Measurements from ENCODE around the gene PADI2. TPM values are rescaled to one million over a fixed set of nuclear protein-coding genes. Genes with fewer than 3 reads are reported as not detected.
"Not testable (repeated sequence)": the region's sequence is repeated elsewhere in the genome, so short reads cannot be mapped to it uniquely, and the experiment has no call there.

Gene PADI2
- total and polyA plus RNA-seq, 2 of the 8 experiments (the other 6 are each of a cell fraction or from before 2014, with no cell fraction given), result 1.6 to 7.5 TPM

- not testable (repeated sequence) for H3K27me3 ChIP-seq (replicated peaks in 1 of 4; ENCODE audit: control insufficient read depth in 3 of 4, extremely low read depth in 1 of 4, insufficient read depth in 3 of 4, low read length in 3 of 4); H3K79me1 ChIP-seq (ENCODE audit: low read depth, low read length); H3K36me3 ChIP-seq (ENCODE audit: control insufficient read depth in 2 of 4, insufficient read depth in 4 of 4, low read length in 3 of 4); H2BK15ac ChIP-seq (ENCODE audit: low read length); H4K8ac ChIP-seq (ENCODE audit: extremely low read depth, insufficient read depth, low read length); H3K27ac ChIP-seq (ENCODE audit: low read depth, low read length); H4K20me1 ChIP-seq (replicated peaks in 1 of 2; ENCODE audit: control insufficient read depth in 1 of 2, insufficient read depth in 2 of 2, low read length in 2 of 2); H2BK120ac ChIP-seq (replicated peaks; ENCODE audit: low read depth, low read length); H2BK5ac ChIP-seq (ENCODE audit: low read depth, low read length); H3K4me3 ChIP-seq (ENCODE audit: extremely low read depth in 1 of 4, insufficient read depth in 2 of 4, low read depth in 3 of 4, low read length in 4 of 4); H4K5ac ChIP-seq (ENCODE audit: insufficient read length, low read depth, low read length); H3K14ac ChIP-seq (ENCODE audit: insufficient read length); H2AK5ac ChIP-seq (ENCODE audit: low read depth, low read length); H3K4me1 ChIP-seq (replicated peaks in 1 of 4; ENCODE audit: control insufficient read depth in 3 of 4, insufficient read depth in 4 of 4, low read length in 3 of 4); H4K91ac ChIP-seq (replicated peaks; ENCODE audit: insufficient read length, low read length); H3K9ac ChIP-seq (replicated peaks in 1 of 4; ENCODE audit: extremely low read depth in 1 of 4, low read depth in 3 of 4, low read length in 3 of 4); DNase-seq (ENCODE audit: low read depth in 1 of 2, low spot score in 2 of 2); H3K56ac ChIP-seq (replicated peaks; ENCODE audit: insufficient read length, low read depth, low read length); H3K23me2 ChIP-seq (ENCODE audit: low read depth, low read length); H3K79me2 ChIP-seq (ENCODE audit: control insufficient read depth in 1 of 2, insufficient read depth in 2 of 2, low read length in 2 of 2); H3K9me3 ChIP-seq (ENCODE audit: insufficient read depth in 2 of 2, low read depth in 1 of 2, low read length in 1 of 2); H2BK20ac ChIP-seq (ENCODE audit: low read length); H3K4ac ChIP-seq (replicated peaks; ENCODE audit: insufficient read length, low read depth, low read length); H2AFZ ChIP-seq (ENCODE audit: low read length); H3K4me2 ChIP-seq (ENCODE audit: insufficient read depth in 1 of 2, low read depth in 2 of 2, low read length in 2 of 2); FAIRE-seq; H3K23ac ChIP-seq (ENCODE audit: insufficient read length); H3K18ac ChIP-seq (ENCODE audit: extremely low read depth, low read length); H2BK12ac ChIP-seq (ENCODE audit: low read depth, low read length)
- ChIA-PET CTCF (ENCODE audit: partially characterized antibody) (interaction anchor here (0.6 to 7.8 kb wide), 15 partner anchors 13 to 1168 kb away, joined by 3 to 111 read pairs (median 4); partner anchors contain the start of gene PADI2), POLR2A (ENCODE audit: partially characterized antibody) (interaction anchor here (0.6 kb wide), 1 partner anchor 157 kb away, joined by 3 read pairs; no protein-coding TSS in a partner anchor)
- 75% methylated on average over 7 of the region's 7 CpGs; no CpG with 5 or more reads in 1 of the 2 experiments for WGBS, 2 experiments (ENCODE audit: extremely low coverage in 1 of 2, insufficient coverage in 1 of 2, insufficient read length in 1 of 2, insufficient replicate concordance in 2 of 2, low coverage in 1 of 2, low lambda C conversion rate in 2 of 2, missing lambda C conversion rate in 1 of 2)
- TF ChIP-seq BACH1 (IDR thresholded peaks at IDR 0.05; ENCODE audit: low read length), result 0 out of 2 replicates have a peak, but pooled peaks have one; percentile 28
Measured at GRCh38 chr1:17062751-17063150, 56.5 kb downstream of the PADI2 start.
